AG04450 (cell line): ENCODE results near the gene XRCC4. TPM values are rescaled to one million over a fixed set of nuclear protein-coding genes. Genes with fewer than 3 reads are reported as not detected.

Experiments
- CTCF ChIA-PET: fragments of 300-600, 350-600 bp; formaldehyde crosslinking; extraction: SDS; loops from one replicate; lab custom pipeline; 2022; ENCODE audit warnings: antibody characterized with exemption, inconsistent platforms; lab: Charles Lee
- POLR2A ChIA-PET: fragments of 350-600 bp; formaldehyde crosslinking; extraction: SDS; loops from one replicate; lab custom pipeline; 2021; ENCODE audit warnings: antibody characterized with exemption, inconsistent platforms; lab: Yijun Ruan, JAX
- DNase-seq: peaks from one replicate; pipeline ENCODE4 v3.0.0-alpha.2; 2011; ENCODE audit warnings: low read depth, low spot score
- H3K27ac ChIP-seq: one replicate; pipeline ENCODE4 v1.5.1; 2012; ENCODE audit warnings: low read depth, low read length, control low read depth
- H3K27me3 ChIP-seq: one replicate; pipeline ENCODE4 v1.6.0; 2012; ENCODE audit warnings: low read length; ENCODE audit not compliant: control insufficient read depth, insufficient read depth
- H3K4me3 ChIP-seq: 2 replicates; pipeline ENCODE4 v1.5.1; 2011; ENCODE audit warnings: mild to moderate bottlenecking, low read depth, low read length, control low read depth
- H3K9me3 ChIP-seq: 2 replicates; pipeline ENCODE4 v1.5.1; 2012; ENCODE audit warnings: low read length; ENCODE audit not compliant: control insufficient read depth, insufficient read depth
- CTCF ChIP-seq: IDR thresholded peaks from 2 replicates; pipeline ENCODE4 v1.5.1; 2011; ENCODE audit warnings: low read depth, low read length, control low read depth, inconsistent platforms
- polyA plus RNA-seq: library from polyadenylated mRNA; depleted of rRNA; stranded (reverse); fragments of >200 nt; gene quantifications from 2 replicates; pipeline ENCODE4 v1.2.3, GENCODE V29; 2011

XRCC4 gene
- polyA plus RNA-seq, 1 experiment, result 4.2 TPM

GRCh38 chr5:83230511-83230910 lies 153.2 kb downstream of the XRCC4 start:
- DNase-seq, result no peak
- no peak for TF ChIP-seq CTCF
- Histone ChIP-seq H3K27me3 (no peaks in the 10 kb centered on the region), H3K27ac (no peak overlapping the region), H3K9me3 (no peaks in the 10 kb centered on the region), H3K4me3 (no peak overlapping the region)
- CTCF ChIA-PET, result no interaction called here
- POLR2A ChIA-PET, result no interaction called here

- ChIA-PET POLR2A (interaction anchor here (0.7 kb wide), 1 partner anchor 967 kb away, joined by 3 read pairs; the partner anchor contains the start of gene RPS23), CTCF (interaction anchor here (1.0 kb wide), 1 partner anchor 229 kb away, joined by 3 read pairs; no protein-coding TSS in a partner anchor)
- no peak for DNase-seq
- H3K27ac ChIP-seq, result no peak overlapping the region
- no peak for TF ChIP-seq CTCF
- H3K9me3 ChIP-seq, result no peaks in the 10 kb centered on the region
- no peak overlapping the region for H3K4me3 ChIP-seq
- no peaks in the 10 kb centered on the region for H3K27me3 ChIP-seq
Observed at GRCh38 chr5:83244516-83244915, 167.2 kb downstream of the XRCC4 start.

GRCh38 chr5:83245037-83245436 lies 167.7 kb downstream of the XRCC4 start:
- H3K4me3 ChIP-seq, result no peak overlapping the region
- ChIA-PET POLR2A (interaction anchor here (0.7 kb wide), 1 partner anchor 967 kb away, joined by 3 read pairs; the partner anchor contains the start of gene RPS23), CTCF (interaction anchor here (1.0 kb wide), 1 partner anchor 228 kb away, joined by 3 read pairs; no protein-coding TSS in a partner anchor)

GRCh38 chr5:83246071-83246470 lies 168.7 kb downstream of the XRCC4 start:
- no peak for DNase-seq
- TF ChIP-seq CTCF, result no peak
- no peaks in the 10 kb centered on the region for H3K9me3 ChIP-seq
- H3K27ac ChIP-seq, result no peak overlapping the region
- CTCF ChIA-PET, result no interaction called here
- POLR2A ChIA-PET, result no interaction called here
- no peak overlapping the region for H3K4me3 ChIP-seq
- no peaks in the 10 kb centered on the region for H3K27me3 ChIP-seq

More at GRCh38 chr5:83245037-83245436, 167.7 kb downstream of the XRCC4 start:
- no peak overlapping the region for H3K27ac ChIP-seq
- no peak for DNase-seq
- H3K9me3 ChIP-seq, result no peaks in the 10 kb centered on the region
- no peak for TF ChIP-seq CTCF
- no peaks in the 10 kb centered on the region for H3K27me3 ChIP-seq

GRCh38 chr5:83249156-83249555 lies 171.8 kb downstream of the XRCC4 start:
- TF ChIP-seq CTCF, result no peak
- POLR2A ChIA-PET, result no interaction called here
- H3K9me3 ChIP-seq, result no peaks in the 10 kb centered on the region
- DNase-seq, result no peak
- H3K4me3 ChIP-seq, result no peak overlapping the region
- H3K27ac ChIP-seq, result no peak overlapping the region
- CTCF ChIA-PET, result no interaction called here
- no peaks in the 10 kb centered on the region for H3K27me3 ChIP-seq
